SU-DHL-6 (cell line): ENCODE measurements around the gene RAD51.
A peak's percentile ranks its signal among the peaks of the same experiment; 100 is the strongest.

Experiments
- H2AFZ ChIP-seq: fragments of 200-600 bp; sonication (generic); 2 replicates; pipeline ENCODE4 v1.6.1; 2014; ENCODE audit warnings: low read depth, mild to moderate bottlenecking, moderate library complexity, mixed read lengths, antibody characterized with exemption, low read length; ENCODE audit not compliant: severe bottlenecking
- H3F3A ChIP-seq: fragments of 200-600 bp; shearing (Covaris generic); 2 replicates; pipeline ENCODE4 v1.6.0; 2016; ENCODE audit warnings: antibody characterized with exemption, mild to moderate bottlenecking; ENCODE audit not compliant: insufficient read depth
- H3K27ac ChIP-seq: fragments of 200-600 bp; sonication (generic); 2 replicates; pipeline ENCODE4 v1.5.1; 2016; ENCODE audit warnings: low read depth, mild to moderate bottlenecking, low read length, moderate library complexity, mixed read lengths
- H3K27me3 ChIP-seq: fragments of 200-600 bp; sonication (generic), shearing (Covaris generic); 2 replicates; pipeline ENCODE4 v1.6.0; 2014; ENCODE audit warnings: mild to moderate bottlenecking, low read length
- H3K36me3 ChIP-seq: fragments of 200-600 bp; sonication (generic); 2 replicates; pipeline ENCODE4 v1.6.1; 2014; ENCODE audit warnings: mild to moderate bottlenecking, low read length, mixed read lengths
- H3K4me2 ChIP-seq: fragments of 300-600, 200-600 bp; shearing (Covaris generic), sonication (generic); 2 replicates; pipeline ENCODE4 v1.6.0; 2014; ENCODE audit warnings: low read length, low read depth, mild to moderate bottlenecking; ENCODE audit not compliant: poor library complexity, severe bottlenecking
- H3K4me3 ChIP-seq: fragments of 200-600 bp; sonication (generic); 2 replicates; pipeline ENCODE4 v1.5.1; 2014; ENCODE audit warnings: antibody characterized with exemption, low read length, mild to moderate bottlenecking, mixed read lengths; ENCODE audit not compliant: insufficient read depth, poor library complexity, severe bottlenecking
- H3K79me2 ChIP-seq: fragments of 200-600 bp; sonication (generic); 2 replicates; pipeline ENCODE4 v1.6.1; 2014; ENCODE audit warnings: mild to moderate bottlenecking, low read length, moderate library complexity; ENCODE audit not compliant: insufficient read depth
- H3K9ac ChIP-seq: fragments of 200-600 bp; sonication (generic); 2 replicates; pipeline ENCODE4 v1.7.0; 2014; ENCODE audit warnings: mild to moderate bottlenecking, low read length
- H3K9me2 ChIP-seq: fragments of 200-600 bp; sonication (generic); replicated peaks from 2 replicates; pipeline ENCODE4 v1.6.1; 2014; ENCODE audit warnings: low read length; ENCODE audit not compliant: insufficient read depth
- H3K9me3 ChIP-seq: fragments of 200-600 bp; sonication (generic); 2 replicates; pipeline ENCODE4 v1.6.1; 2014; ENCODE audit warnings: low read length, mixed read lengths; ENCODE audit not compliant: insufficient read depth
- H4K20me1 ChIP-seq: fragments of 200-600 bp; sonication (generic); 2 replicates; pipeline ENCODE4 v1.6.1; 2014; ENCODE audit warnings: low read depth, mild to moderate bottlenecking, antibody characterized with exemption, low read length, moderate library complexity, mixed read lengths
- CTCF ChIP-seq: fragments of 200-600 bp; sonication (generic); IDR thresholded peaks from one replicate; pipeline ENCODE4 v1.5.1; 2017; ENCODE audit warnings: antibody characterized with exemption, mild to moderate bottlenecking, low read length, moderate library complexity; ENCODE audit not compliant: insufficient read depth, poor library complexity, severe bottlenecking
- EZH2phosphoT487 ChIP-seq: fragments of 200-600 bp; sonication (generic), shearing (Covaris generic); conservative IDR thresholded peaks from 2 replicates; pipeline ENCODE4 v1.6.1; 2018; ENCODE audit warnings: mild to moderate bottlenecking, antibody characterized with exemption, low read length, moderate library complexity, mixed read lengths

The RAD51 gene

GRCh38 chr15:40750885-40751284 is 55.9 kb downstream of the RAD51 start:
- H3K79me2 ChIP-seq, result peaks cover 41% of the 10 kb centered on the region
- TF ChIP-seq EZH2phosphoT487 (no peak), CTCF (no peak)
- H3F3A ChIP-seq, result peaks cover under 1% of the 10 kb centered on the region; the same call in 1 of the 2 replicates
- H3K27me3 ChIP-seq, result no peaks in the 10 kb centered on the region
- H3K27ac ChIP-seq, result no peak overlapping the region
- H3K9me2 ChIP-seq, result no peaks in the 10 kb centered on the region
- H2AFZ ChIP-seq, result no peak overlapping the region
- H3K36me3 ChIP-seq, result peaks cover 5% of the 10 kb centered on the region
- no peaks in the 10 kb centered on the region for H3K9me3 ChIP-seq
- no peak overlapping the region for H3K4me2 ChIP-seq
- H4K20me1 ChIP-seq, result no peaks in the 10 kb centered on the region
- H3K9ac ChIP-seq, result no peak overlapping the region
- H3K4me3 ChIP-seq, result no peak overlapping the region

GRCh38 chr15:40751745-40752144 is 56.8 kb downstream of the RAD51 start:
- Histone ChIP-seq H3K9me2 (no peaks in the 10 kb centered on the region), H3K36me3 (peaks cover 5% of the 10 kb centered on the region)
- TF ChIP-seq EZH2phosphoT487, result no peak
- TF ChIP-seq CTCF, result no peak

GRCh38 chr15:40754574-40754882 is 59.6 kb downstream of the RAD51 start:
- Histone ChIP-seq H3K79me2 (peaks cover 41% of the 10 kb centered on the region), H3K4me2 (peak overlapping the region; percentile 99), H3K9ac (peak overlapping the region; percentile 95), H3K36me3 (peaks cover 5% of the 10 kb centered on the region), H3K4me3 (peak overlapping the region; percentile 100), H3K9me2 (no peaks in the 10 kb centered on the region), H3K9me3 (no peaks in the 10 kb centered on the region), H3K27ac (peak overlapping the region; percentile 90), H4K20me1 (no peaks in the 10 kb centered on the region), H3F3A (no peaks in the 10 kb centered on the region; the same call in none of the 2 replicates), H2AFZ (peak overlapping the region; percentile 76), H3K27me3 (no peaks in the 10 kb centered on the region)
- TF ChIP-seq CTCF (no peak), EZH2phosphoT487 (no peak)

More at GRCh38 chr15:40751745-40752144, 56.8 kb downstream of the RAD51 start:
- no peaks in the 10 kb centered on the region for H4K20me1 ChIP-seq
- no peaks in the 10 kb centered on the region for H3K27me3 ChIP-seq
- no peak overlapping the region for H3K4me2 ChIP-seq
- H3K27ac ChIP-seq, result no peak overlapping the region
- no peaks in the 10 kb centered on the region; the same call in none of the 2 replicates for H3F3A ChIP-seq
- peaks cover 41% of the 10 kb centered on the region for H3K79me2 ChIP-seq
- no peaks in the 10 kb centered on the region for H3K9me3 ChIP-seq
- no peak overlapping the region for H2AFZ ChIP-seq
- no peak overlapping the region for H3K9ac ChIP-seq
- H3K4me3 ChIP-seq, result no peak overlapping the region
